HG03108 (cell line): ENCODE measurements around the gene BCR.

Experiments
- ATAC-seq: cut with Tn5 transposase; IDR thresholded peaks from one replicate; pipeline ENCODE4 v1.9.1; 2021; ENCODE audit warnings: moderate library complexity; ENCODE audit not compliant: unreplicated experiment

The BCR gene

DNA sequence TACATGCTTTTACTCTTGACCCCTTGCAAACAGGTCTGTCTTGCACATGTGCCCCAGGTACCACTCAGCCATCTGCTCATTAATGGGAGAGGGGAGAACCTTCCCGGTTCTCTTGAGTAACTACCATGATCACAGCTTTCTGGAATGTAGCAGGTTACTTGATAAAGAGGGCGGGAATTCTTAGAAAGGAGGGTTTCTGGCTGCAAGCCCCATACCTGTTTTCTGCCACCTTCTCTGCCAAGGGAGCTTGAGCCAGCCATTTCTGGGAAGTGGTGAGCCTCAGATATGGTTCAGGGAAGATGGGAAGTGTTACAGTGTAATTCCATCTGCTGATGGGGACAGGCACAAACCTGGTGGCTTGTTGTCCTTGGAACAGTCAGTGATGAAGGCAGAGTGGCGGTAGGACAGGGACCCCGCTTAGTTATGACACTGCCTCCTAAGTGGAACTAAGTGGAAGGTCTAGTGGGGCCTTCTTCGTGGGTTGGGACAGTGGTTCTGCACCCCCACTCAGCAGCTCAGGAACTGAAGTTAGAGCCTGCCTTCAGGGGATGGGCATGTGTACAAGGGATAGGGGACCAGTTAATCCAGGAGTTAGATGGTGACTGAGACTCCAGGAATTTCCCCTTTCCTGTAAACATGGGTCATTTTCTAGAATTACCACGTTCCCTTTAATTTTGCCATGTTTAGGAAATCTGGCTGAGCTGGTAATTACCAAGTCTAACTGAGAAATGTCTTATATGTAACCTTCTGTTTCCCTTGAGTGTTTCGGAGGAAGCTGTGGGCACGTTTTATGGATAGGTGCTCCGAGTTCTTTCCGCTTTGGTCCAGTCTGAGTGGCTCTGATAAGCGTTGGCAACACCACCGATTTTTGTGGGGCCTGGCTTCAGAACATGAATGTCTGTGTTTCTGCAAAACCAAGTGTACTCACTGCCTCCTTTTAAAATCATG is 35.3 kb downstream of the BCR start:
- no peak for ATAC-seq

DNA sequence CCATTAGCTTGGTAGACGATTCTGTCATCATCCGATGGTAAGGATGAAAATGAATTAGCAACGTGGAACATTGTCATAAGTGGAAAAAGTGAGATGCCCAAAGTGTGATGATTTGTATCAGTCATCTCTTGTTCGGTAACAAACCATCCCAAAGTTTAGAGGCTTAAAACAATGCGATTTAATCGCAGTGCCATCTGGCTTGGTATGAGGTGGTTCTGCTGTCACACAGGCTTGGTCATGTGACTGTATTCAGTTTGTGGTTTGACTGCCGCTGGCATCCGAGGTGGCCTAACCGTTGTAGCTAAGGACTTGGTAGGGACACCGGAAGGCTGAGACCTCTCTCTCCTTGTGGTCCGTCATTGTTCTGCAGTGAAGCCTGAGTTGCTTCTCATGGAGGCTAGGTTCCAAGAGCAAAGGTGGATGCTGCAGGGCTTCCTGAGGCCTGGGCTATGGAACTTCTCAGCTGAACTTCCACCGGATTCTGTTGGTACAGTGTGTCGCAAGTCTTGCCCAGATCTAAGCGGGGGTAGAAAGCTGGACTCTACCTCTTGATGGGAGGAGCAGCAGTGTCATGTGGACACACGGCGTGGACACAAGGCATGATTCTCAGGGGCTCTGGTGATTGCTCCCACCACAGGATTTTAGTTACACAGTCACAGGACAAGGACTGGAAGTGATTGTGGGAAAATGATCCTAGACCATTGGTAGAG is 36.3 kb downstream of the BCR start:
- ATAC-seq = no peak

DNA sequence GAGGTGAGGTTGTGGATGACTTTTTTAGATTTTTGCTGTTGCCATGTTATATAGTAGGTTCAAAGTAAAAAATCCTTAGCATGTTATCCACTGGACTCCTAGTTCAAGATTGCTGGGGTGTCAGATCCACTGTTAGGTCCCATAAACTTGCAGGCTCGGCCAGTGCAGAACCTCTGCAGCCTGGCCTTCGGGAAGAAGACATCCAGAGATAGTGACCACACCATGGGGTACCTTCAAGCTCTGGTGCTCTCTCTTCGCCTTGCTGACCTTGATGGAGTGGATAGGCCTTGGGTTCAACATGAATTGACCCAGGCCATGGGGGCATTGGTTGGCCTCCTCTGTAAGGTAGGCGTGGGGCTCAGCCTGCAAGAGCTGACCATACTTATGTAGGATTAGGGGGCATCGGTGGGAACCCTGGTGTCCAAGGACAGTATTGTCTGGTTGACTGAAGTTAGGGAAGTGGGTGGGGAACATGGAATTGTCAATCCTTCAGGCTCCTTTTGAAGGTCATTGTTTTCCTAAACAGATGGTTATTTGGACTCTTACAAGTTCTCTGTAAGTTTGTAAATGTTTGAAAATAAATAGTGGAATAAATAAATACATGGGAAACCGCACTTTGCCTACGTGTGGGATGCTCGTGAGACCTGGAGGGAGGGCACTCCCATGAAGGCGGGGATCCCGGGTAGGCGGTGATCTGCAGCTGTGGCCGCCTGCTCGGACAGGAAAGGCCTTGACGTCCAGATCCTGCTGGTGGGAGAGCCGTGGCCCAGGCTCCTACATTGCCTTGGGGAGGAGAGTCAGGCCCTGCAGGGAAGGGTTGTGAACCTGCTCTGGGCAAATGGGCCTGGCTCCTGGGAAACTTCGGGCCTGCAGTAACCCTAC is 37.1 kb downstream of the BCR start:
- ATAC-seq = no peak

DNA sequence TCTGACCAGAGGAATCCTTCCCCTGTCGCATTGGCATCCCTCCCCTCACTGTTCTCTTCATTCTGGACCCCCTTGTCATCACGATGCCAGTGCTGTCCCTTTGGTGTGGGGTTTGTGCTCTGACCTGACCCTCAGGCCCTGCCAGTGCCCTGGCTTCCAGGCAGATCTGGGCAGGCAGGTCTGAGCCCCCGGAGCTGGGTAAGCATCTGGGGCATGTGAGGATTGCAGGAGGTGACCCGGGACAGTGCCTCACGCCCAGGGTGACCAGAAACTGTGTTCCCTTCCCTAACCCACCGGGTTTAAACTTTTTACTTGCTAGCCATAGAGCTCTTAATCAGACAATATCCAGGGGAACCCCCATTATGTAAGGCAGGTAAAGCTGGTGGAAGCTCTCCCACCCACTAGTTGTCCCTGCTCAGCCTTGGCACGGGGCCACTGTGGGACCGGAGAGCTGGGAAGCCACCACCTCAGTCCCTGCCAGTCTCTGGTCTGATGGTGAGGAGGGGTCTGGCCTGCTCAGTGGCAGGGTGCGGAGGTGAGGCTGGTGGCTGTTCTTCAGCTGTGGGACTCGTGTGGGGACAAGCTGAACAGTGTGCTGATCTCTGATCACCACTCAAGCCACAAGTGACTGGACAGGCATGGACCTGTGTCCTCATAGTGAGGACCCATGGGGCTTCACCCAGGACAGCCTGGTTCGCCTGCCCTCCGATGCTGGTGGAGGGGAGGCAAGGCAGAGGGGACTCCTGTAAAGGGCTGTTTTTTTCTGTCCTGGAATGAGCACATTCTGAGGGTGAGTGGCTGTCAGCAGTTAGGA is 38.0 kb downstream of the BCR start:
- no peak for ATAC-seq

DNA sequence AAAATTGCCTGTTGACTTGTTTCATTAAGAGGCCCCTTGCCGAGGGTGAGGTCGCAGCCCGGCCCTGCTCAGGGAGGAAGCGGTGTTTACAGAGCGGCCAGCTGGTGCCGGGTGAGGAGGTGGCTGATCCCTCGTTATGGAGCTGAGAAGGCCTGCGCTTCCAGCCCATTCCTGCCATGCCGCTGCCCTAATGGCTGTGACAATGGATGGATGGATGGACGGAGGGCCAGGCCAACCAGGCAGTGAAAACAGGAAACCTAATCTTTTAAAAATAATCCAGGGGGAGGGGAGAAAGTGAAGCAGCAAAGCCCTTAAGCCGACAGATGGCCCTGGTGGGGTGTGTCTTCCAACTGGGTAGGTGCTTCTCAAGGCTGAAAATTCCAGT is 38.5 kb downstream of the BCR start:
- no peak for ATAC-seq

DNA sequence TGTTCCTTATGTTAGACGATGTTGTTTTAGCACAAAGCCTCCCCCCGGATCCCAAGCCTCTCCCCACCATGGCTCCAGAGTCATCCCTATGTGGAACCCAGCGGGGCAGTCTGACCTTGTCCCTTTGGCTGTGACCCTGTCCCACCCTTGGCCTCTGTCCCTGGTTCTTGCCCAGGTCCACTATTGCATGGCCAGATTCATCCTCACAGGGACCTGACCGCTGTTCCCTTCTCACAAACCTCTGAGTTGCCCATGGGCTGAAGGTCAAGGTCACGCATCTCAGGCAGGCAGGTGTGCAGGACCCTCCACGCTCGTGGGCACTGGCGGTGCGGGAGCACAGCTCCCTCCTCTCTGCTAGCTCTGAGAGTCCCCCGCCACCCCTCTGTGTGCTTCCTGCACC is 39.0 kb downstream of the BCR start:
- no peak for ATAC-seq

- peak; percentile 56 for ATAC-seq
Measured at GRCh38 chr22:23219822-23220484, 39.6 kb downstream of the BCR start.

DNA sequence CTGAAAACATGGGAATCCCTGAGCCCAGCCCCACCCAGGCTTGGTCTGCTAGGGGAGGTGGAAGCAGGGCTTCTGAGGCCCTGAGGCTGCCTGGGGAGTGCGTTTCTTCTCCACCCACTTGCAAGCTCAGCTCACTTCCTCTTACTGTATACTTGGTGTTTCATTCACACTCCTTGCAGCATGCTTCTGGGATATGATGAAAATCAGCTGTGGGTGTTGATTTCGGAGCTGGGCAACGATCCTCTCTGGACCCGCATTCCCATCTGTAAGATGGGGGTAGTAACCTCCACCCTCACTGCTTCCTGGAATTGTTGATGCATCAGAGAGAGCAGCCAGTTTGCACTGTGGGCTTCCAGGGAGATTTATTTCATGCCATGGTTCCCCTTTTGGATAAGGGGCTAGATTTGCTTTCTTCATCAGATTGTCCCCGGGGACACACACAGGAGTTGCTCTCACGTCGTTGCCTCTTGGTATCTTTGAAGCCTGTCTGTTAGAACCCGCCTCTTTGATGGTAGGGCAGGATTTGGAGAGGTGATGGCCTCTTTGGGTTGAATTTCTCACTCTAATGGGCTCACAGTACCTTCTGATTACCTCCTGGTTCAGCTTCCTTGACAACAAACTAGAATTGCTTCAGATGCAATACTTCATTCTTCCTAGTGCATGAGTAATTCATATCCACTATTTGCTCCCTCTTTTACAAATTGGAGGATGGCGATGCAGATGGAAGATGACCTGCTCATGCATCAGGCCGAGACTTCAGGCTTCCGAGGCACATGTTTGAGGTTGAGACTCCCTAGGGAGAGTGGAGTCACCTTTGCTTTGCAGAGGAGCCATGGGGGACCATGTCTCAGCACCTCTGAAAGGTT is 40.4 kb downstream of the BCR start:
- ATAC-seq = peak; percentile 28

- ATAC-seq = no peak
Measured at GRCh38 chr22:23221351-23221804, 41.1 kb downstream of the BCR start.

DNA sequence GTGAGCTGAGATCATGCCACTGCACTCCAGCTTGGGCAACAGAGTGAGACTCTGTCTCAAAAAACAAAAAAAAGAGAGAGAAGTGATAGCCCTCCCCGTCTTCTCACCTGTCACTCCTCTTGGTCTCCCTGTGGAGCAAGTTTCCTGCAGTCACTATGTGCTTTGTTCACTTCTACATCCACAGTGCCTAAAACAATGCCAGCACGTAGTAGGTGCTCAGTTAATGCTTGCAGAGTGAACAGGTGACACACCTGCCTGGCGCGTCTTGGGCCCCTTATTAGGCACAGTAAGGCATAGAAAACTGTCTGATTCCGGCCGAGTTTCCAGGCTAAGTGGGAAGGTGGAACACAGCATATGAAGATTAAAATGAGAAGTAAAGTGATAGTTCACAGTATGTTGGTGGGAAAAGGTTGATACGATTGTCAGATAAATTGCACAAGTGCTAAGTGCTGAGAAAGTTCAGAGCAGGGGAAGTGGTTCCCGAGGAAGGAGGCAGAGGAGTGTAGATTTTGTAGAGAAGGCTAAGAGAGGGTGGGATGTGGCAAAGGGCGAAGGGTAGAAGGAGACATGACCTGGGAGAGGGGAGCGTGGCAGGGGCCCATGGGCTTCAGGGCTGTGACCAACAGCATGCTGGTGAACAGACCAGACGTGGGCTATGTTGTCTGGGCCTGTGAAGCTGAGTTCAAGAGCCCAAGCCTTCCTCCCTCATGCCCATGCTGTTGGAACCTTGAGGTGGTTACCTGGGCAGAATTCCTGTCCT is 41.9 kb downstream of the BCR start:
- ATAC-seq = no peak

DNA sequence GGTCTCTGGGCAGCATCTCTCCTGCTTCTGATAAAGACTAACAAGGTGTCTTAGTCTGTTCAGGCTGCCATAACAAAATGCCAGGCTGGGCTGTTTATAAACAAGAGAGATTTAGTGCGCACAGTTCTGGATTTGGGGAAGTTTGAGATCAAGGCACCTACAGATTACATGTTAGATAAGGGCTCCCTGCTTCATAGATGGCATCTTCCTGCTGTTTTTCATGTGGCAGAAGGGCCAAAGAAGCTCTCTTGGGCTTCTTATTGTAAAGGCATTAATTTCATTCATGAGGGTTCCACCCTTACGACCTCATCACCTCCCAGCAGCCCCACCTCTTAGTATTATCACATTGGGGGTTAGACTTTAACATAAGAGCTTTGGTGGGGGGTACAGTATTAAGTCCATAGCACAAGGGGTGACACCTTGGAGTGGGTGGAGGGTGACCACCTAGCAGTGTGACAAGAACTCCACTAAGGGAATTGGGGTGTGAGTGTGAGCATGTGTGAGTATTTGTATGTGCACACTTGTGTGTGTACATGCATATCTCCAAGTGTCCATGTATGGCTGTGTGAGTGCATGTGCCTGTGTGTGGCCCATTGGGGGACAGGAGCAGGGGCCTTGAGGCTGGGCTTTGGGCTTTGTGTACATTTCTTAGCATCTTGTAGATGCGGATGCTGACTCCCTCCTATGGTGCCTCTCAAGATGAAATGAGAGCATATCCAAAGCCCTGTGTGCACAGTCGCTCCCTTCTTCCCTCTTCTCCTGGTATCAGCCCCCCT is 42.7 kb downstream of the BCR start:
- ATAC-seq = no peak

GRCh38 chr22:23223569-23224317 is 43.4 kb downstream of the BCR start:
- ATAC-seq = no peak

DNA sequence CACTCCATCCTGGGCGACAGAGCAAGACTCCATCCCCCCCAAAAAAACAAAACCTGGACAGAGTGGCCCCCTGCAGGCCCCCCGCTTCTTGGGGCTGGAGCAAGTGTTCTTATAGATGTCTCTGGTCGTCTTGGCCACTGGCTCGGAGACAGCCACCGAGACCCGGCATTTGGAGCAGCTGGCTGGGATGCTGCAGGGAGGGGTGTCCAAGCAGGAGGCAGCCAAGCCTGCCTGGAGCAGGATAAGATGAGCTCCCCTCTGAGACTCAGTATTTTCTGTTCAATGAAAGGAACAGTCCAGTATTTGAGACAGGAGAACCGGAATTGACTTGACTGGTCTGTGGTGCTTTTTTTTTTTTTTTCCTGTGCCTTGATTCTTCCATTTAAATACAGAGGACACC is 44.5 kb downstream of the BCR start:
- ATAC-seq = no peak

- no peak for ATAC-seq
Measured at GRCh38 chr22:23225337-23225723, 45.0 kb downstream of the BCR start.

DNA sequence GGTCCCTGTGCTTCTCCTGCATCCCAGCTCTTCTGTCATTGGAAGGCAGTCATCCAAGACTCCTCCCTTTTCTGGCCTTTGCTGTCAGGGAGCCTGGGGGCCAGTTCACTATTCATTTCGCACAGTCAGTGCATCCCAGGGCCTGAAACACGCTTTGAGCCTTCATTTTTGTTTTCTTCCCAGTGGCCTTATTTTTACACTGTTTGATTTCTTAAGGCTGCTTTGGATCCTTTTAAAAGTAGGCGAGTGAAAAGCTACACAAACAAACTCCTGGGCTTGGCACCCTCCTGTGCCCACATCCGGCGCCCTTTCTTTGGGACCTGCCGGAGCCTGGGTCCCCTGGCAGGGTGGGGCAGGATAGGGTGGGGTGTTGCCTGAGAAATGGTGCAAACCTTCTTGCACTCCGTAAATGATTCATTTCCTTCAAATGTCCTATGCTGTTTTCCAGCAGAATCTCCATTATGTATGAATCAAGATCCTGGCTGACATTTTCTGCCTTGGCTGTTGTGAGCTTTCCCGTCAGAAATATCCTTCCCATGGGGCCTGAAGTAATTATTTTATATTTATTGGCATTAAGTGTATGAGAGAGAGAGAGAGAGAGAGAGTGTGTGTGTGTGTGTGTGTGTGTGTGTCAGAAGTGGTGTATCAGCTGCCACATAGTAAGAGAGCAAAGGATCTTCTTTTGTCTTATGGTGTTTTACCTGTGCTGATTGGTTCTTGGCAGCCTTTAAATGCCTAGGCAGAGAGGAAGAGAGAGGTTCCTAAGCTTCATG is 45.6 kb downstream of the BCR start:
- ATAC-seq = no peak

DNA sequence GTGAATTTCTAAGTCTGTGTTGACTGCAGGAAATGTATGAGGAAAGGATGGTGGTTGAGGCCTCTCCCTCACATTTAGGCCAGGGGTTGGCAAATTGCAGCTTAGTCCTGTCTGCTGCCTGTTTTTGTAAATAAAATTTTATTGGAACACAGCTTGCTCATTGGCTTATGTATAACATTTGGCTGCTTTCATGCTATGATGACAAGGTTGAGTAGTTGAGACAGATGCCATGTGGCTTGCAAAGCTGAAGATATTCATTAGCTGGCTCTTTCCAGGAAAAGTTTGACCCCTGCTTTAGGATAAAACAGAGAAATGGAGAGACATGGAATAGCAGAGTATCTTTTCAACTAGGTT is 46.2 kb downstream of the BCR start:
- no peak for ATAC-seq
